Mammary epithelial cell (primary cell): ENCODE data around the gene SPAG16.

Experiments used
- CTCF ChIP-seq, 2 donors: IDR thresholded peaks in 1 of 2; conservative IDR thresholded peaks in 1 of 2; 2 replicates each; pipeline ENCODE4 v1.5.1; 2011 to 2012; ENCODE audit warnings: inconsistent platforms in 2 of 2, low read length in 2 of 2, mild to moderate bottlenecking in 2 of 2, control low read depth in 1 of 2, low read depth in 1 of 2; ENCODE audit not compliant: insufficient read depth in 1 of 2; ENCODE audit errors: extremely low read depth in 1 of 2
- EZH2 ChIP-seq: IDR thresholded peaks from 2 replicates; pipeline ENCODE4 v1.6.1; 2012; ENCODE audit warnings: low read length, inconsistent platforms, borderline replicate concordance

GRCh38 chr2:213545964-213546475, 261.8 kb downstream of the SPAG16 start:
- TF ChIP-seq CTCF (conservative IDR thresholded peaks at IDR 0.05 in 1 of 2, IDR thresholded peaks at IDR 0.05 in 1 of 2; ENCODE audit: extremely low read depth in 1 of 2, insufficient read depth in 1 of 2, low read depth in 1 of 2, low read length in 2 of 2) (no peak), EZH2 (no peak)
